H1 (cell line): ENCODE results near the gene DPYSL3. TPM values are rescaled to one million over a fixed set of nuclear protein-coding genes. Genes with fewer than 3 reads are reported as not detected.
A peak's percentile ranks its signal among the peaks of the same experiment; 100 is the strongest.

ENCODE experiments used
- CTCF ChIA-PET: fragments of 300-600 bp; sonication (Branson Sonifier 250); formaldehyde crosslinking; loops from one replicate; lab custom pipeline; 2021; ENCODE audit not compliant: partially characterized antibody; lab: Charles Lee
- POLR2A ChIA-PET: fragments of 300-600 bp; sonication (Branson Sonifier 250); formaldehyde crosslinking; loops from one replicate; lab custom pipeline; 2021; ENCODE audit warnings: inconsistent platforms; ENCODE audit not compliant: partially characterized antibody; lab: Charles Lee
- DNase-seq, 2 experiments: peaks; one replicate each; pipeline versions ENCODE4 v3.0.0 to v3.0.0-alpha.2; 2010 to 2022; ENCODE audit warnings: low spot score in 2 of 2, low read depth in 1 of 2, mixed read lengths in 1 of 2
- FAIRE-seq: peaks from 2 replicates; lab custom pipeline; 2011; peaks lifted over from hg19 to GRCh38; lab: Jason Lieb, UNC
- H2AFZ ChIP-seq: 2 replicates; pipeline ENCODE4 v1.8.1; 2012; ENCODE audit warnings: low read length, inconsistent platforms
- H2AK5ac ChIP-seq: 2 replicates; pipeline ENCODE4 v1.6.1; 2013; ENCODE audit warnings: low read depth, low read length
- H2BK120ac ChIP-seq: replicated peaks from 2 replicates; pipeline ENCODE3; 2013; ENCODE audit warnings: low read depth, low read length, inconsistent platforms
- H2BK12ac ChIP-seq: 2 replicates; pipeline ENCODE4 v1.6.1; 2013; ENCODE audit warnings: low read depth, low read length
- H2BK15ac ChIP-seq: 2 replicates; pipeline ENCODE4 v1.6.1; 2013; ENCODE audit warnings: low read length
- H2BK20ac ChIP-seq: 2 replicates; pipeline ENCODE4 v1.6.1; 2013; ENCODE audit warnings: low read length
- H2BK5ac ChIP-seq: 2 replicates; pipeline ENCODE4 v1.6.1; 2013; ENCODE audit warnings: low read depth, low read length
- H3K14ac ChIP-seq: 2 replicates; pipeline ENCODE4 v1.6.1; 2013; ENCODE audit warnings: inconsistent platforms; ENCODE audit not compliant: insufficient read length
- H3K18ac ChIP-seq: 2 replicates; pipeline ENCODE4 v1.6.1; 2013; ENCODE audit warnings: low read length; ENCODE audit errors: extremely low read depth
- H3K23ac ChIP-seq: 2 replicates; pipeline ENCODE4 v1.6.1; 2013; ENCODE audit warnings: inconsistent platforms; ENCODE audit not compliant: insufficient read length
- H3K23me2 ChIP-seq: 2 replicates; pipeline ENCODE4 v1.6.1; 2013; ENCODE audit warnings: low read depth, low read length
- H3K27ac ChIP-seq: 2 replicates; pipeline ENCODE4 v1.6.1; 2011; ENCODE audit warnings: low read depth, low read length, inconsistent platforms
- H3K27me3 ChIP-seq, 4 experiments: replicated peaks in 1 of 4; 1 replicate in 1 of 4; 2 replicates in 3 of 4; pipeline versions ENCODE4 v1.6.1 to v1.8.1; 2011 to 2013; ENCODE audit warnings: low read length in 3 of 4, mild to moderate bottlenecking in 3 of 4, inconsistent platforms in 2 of 4, mixed read lengths in 2 of 4, moderate library complexity in 1 of 4; ENCODE audit not compliant: control insufficient read depth in 3 of 4, insufficient read depth in 3 of 4; ENCODE audit errors: extremely low read depth in 1 of 4
- H3K36me3 ChIP-seq, 4 experiments: 2 replicates each; pipeline versions ENCODE4 v1.6.1 to v1.8.1; 2011 to 2013; ENCODE audit warnings: mild to moderate bottlenecking in 4 of 4, low read length in 3 of 4, moderate library complexity in 2 of 4, control low read depth in 1 of 4, inconsistent platforms in 1 of 4; ENCODE audit not compliant: insufficient read depth in 4 of 4, control insufficient read depth in 2 of 4
- H3K4ac ChIP-seq: replicated peaks from 2 replicates; pipeline ENCODE3; 2013; ENCODE audit warnings: low read length, low read depth, mixed read lengths, inconsistent platforms; ENCODE audit not compliant: insufficient read length
- H3K4me1 ChIP-seq, 4 experiments: replicated peaks in 1 of 4; 1 replicate in 1 of 4; 2 replicates in 3 of 4; pipeline versions ENCODE4 v1.6.1 to v1.8.1; 2011 to 2013; ENCODE audit warnings: low read length in 3 of 4, inconsistent platforms in 2 of 4, mixed read lengths in 1 of 4; ENCODE audit not compliant: insufficient read depth in 4 of 4, control insufficient read depth in 3 of 4
- H3K4me2 ChIP-seq, 2 experiments: 2 replicates each; pipeline versions ENCODE4 v1.6.1 to v1.8.1; 2011 to 2013; ENCODE audit warnings: low read depth in 2 of 2, low read length in 2 of 2, control low read depth in 1 of 2, inconsistent platforms in 1 of 2, mild to moderate bottlenecking in 1 of 2; ENCODE audit not compliant: insufficient read depth in 1 of 2
- H3K4me3 ChIP-seq, 4 experiments: fragments of 200-600, 300-600 bp in 1 of 4; sonication (generic), shearing (Covaris generic), sonication (Bioruptor Twin) in 1 of 4; 2 replicates each; pipeline versions ENCODE4 v1.5.1 to v1.8.1; 2011 to 2016; ENCODE audit warnings: low read length in 4 of 4, low read depth in 3 of 4, control low read depth in 2 of 4, inconsistent platforms in 2 of 4, mild to moderate bottlenecking in 2 of 4, mixed read lengths in 1 of 4, moderate library complexity in 1 of 4; ENCODE audit not compliant: insufficient read depth in 2 of 4; ENCODE audit errors: extremely low read depth in 1 of 4
- H3K56ac ChIP-seq: replicated peaks from 2 replicates; pipeline ENCODE3; 2013; ENCODE audit warnings: low read depth, mild to moderate bottlenecking, mixed read lengths, low read length, inconsistent platforms; ENCODE audit not compliant: insufficient read length
- H3K79me1 ChIP-seq: 2 replicates; pipeline ENCODE4 v1.6.1; 2013; ENCODE audit warnings: low read depth, low read length, control low read depth
- H3K79me2 ChIP-seq, 2 experiments: 2 replicates each; pipeline versions ENCODE4 v1.6.1 to v1.8.1; 2012 to 2013; ENCODE audit warnings: low read length in 2 of 2, mild to moderate bottlenecking in 2 of 2, inconsistent platforms in 1 of 2; ENCODE audit not compliant: insufficient read depth in 2 of 2, control insufficient read depth in 1 of 2
- H3K9ac ChIP-seq, 4 experiments: replicated peaks in 1 of 4; 1 replicate in 1 of 4; 2 replicates in 3 of 4; pipeline versions ENCODE4 v1.6.1 to v1.8.1; 2011 to 2013; ENCODE audit warnings: low read depth in 3 of 4, low read length in 3 of 4, control low read depth in 2 of 4, mild to moderate bottlenecking in 2 of 4, moderate library complexity in 2 of 4, inconsistent platforms in 1 of 4; ENCODE audit errors: extremely low read depth in 1 of 4
- H3K9me3 ChIP-seq, 2 experiments: 2 replicates each; pipeline versions ENCODE4 v1.6.1 to v1.8.1; 2012 to 2013; ENCODE audit warnings: mild to moderate bottlenecking in 2 of 2, moderate library complexity in 2 of 2, control low read depth in 1 of 2, inconsistent platforms in 1 of 2, low read depth in 1 of 2, low read length in 1 of 2, mixed read lengths in 1 of 2; ENCODE audit not compliant: insufficient read depth in 2 of 2
- H4K20me1 ChIP-seq, 2 experiments: replicated peaks in 1 of 2; 2 replicates each; pipeline versions ENCODE3 to v1.8.1; 2011 to 2013; ENCODE audit warnings: inconsistent platforms in 2 of 2, low read length in 2 of 2, mild to moderate bottlenecking in 1 of 2; ENCODE audit not compliant: insufficient read depth in 2 of 2, control insufficient read depth in 1 of 2
- H4K5ac ChIP-seq: 2 replicates; pipeline ENCODE4 v1.6.1; 2013; ENCODE audit warnings: low read length, low read depth, mixed read lengths, inconsistent platforms; ENCODE audit not compliant: insufficient read length
- H4K8ac ChIP-seq: 2 replicates; pipeline ENCODE4 v1.8.0; 2013; ENCODE audit warnings: mild to moderate bottlenecking, moderate library complexity, low read length, inconsistent platforms; ENCODE audit not compliant: insufficient read depth; ENCODE audit errors: extremely low read depth
- H4K91ac ChIP-seq: replicated peaks from 2 replicates; pipeline ENCODE3; 2013; ENCODE audit warnings: low read length, mixed read lengths, inconsistent platforms; ENCODE audit not compliant: insufficient read length
- CBX5 ChIP-seq: fragments of 300-800, 300-1000 bp; sonication (generic); IDR thresholded peaks from 2 replicates; pipeline ENCODE4 v1.7.1; 2016; ENCODE audit warnings: antibody characterized with exemption, low read length, low read depth
- JUN ChIP-seq: IDR thresholded peaks from 2 replicates; pipeline ENCODE4 v1.6.1; 2011; ENCODE audit warnings: low read depth, mild to moderate bottlenecking, improper control_type of control experiment, low read length
- JUND ChIP-seq: IDR thresholded peaks from 2 replicates; pipeline ENCODE4 v1.6.1; 2011; ENCODE audit warnings: mild to moderate bottlenecking, improper control_type of control experiment, low read length
- NANOG ChIP-seq: IDR thresholded peaks from 2 replicates; pipeline ENCODE4 v1.6.1; 2011; ENCODE audit warnings: low read length, low read depth, mild to moderate bottlenecking, inconsistent platforms; ENCODE audit not compliant: insufficient read depth, poor library complexity, severe bottlenecking
- RFX5 ChIP-seq: IDR thresholded peaks from 2 replicates; pipeline ENCODE4 v1.6.1; 2011; ENCODE audit warnings: low read depth, low read length, improper control_type of control experiment, borderline replicate concordance
- SP4 ChIP-seq: IDR thresholded peaks from 2 replicates; pipeline ENCODE4 v1.6.1; 2012; ENCODE audit warnings: low read length, inconsistent platforms
- SUZ12 ChIP-seq: fragments of 200-600 bp; sonication (generic); IDR thresholded peaks from 2 replicates; pipeline ENCODE4 v1.6.1; 2012; ENCODE audit warnings: mild to moderate bottlenecking, inconsistent platforms, low read length, moderate library complexity, mixed read lengths
- TAF1 ChIP-seq: IDR thresholded peaks from 2 replicates; pipeline ENCODE4 v1.6.1; 2011; ENCODE audit warnings: mild to moderate bottlenecking, low read depth, low read length
- WGBS, 2 experiments: shearing (Covaris generic) in 1 of 2; methylation state at CpG; one replicate each; pipeline versions ENCODE4 v1.1.6 to v1.1.7; 2013 to 2015; ENCODE audit warnings: low lambda C conversion rate in 2 of 2, mixed read lengths in 2 of 2, inconsistent platforms in 1 of 2, low coverage in 1 of 2, missing lambda C conversion rate in 1 of 2; ENCODE audit not compliant: insufficient replicate concordance in 2 of 2, insufficient coverage in 1 of 2, insufficient read length in 1 of 2; ENCODE audit errors: extremely low coverage in 1 of 2, missing lambda C conversion rate in 1 of 2; 5-methylcytosine and 5-hydroxymethylcytosine counted together
- polyA plus RNA-seq, 7 experiments: library from polyadenylated mRNA; depleted of rRNA in 3 of 7; stranded (reverse) in 5 of 7; unstranded in 2 of 7; fragments of >200 nt in 5 of 7; fragments of 200-250 nt in 2 of 7; gene quantifications; 1 replicate in 5 of 7; 2 replicates in 1 of 7; 4 replicates in 1 of 7; pipeline versions ENCODE4 v1.2.1 to v1.2.3, GENCODE V29; 2011 to 2013; ENCODE audit warnings: missing spikeins in 2 of 7, mixed read lengths in 2 of 7
- total RNA-seq: library from RNA; stranded (reverse); fragmentation: NEBNext Ultra II Directional; extraction: Animal tissue kit (Norgen Biotek cat#: 25700); gene quantifications from 2 replicates; pipeline ENCODE4 v1.2.1, GENCODE V29; 2021

The DPYSL3 gene
- total and polyA plus RNA-seq, 2 of the 8 experiments (the other 6 are each of a cell fraction or from before 2014, with no cell fraction given) = 268 to 387 TPM

DNA sequence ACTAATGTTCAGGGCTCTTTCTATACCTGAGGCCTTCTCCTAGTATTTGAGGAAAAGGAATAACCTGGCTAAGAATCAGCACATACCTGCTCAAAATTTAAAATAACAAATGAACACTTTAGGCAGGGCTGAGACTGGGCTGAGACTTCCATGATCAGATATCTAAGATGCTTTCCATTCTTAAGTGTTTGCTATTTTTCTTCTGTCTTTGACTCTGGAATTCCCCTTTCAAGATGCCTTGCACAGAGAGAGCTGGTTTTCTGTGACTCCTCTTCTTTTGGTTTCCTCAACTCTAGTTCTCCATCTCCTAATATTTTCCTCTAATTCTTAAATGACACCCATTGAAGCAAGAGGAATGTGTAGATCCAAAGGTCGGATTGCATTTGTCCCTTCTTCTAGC lies 61.1 kb downstream of the DPYSL3 start:
- no peak overlapping the region for H2AFZ ChIP-seq
- H4K5ac ChIP-seq = no peak overlapping the region
- H2BK15ac ChIP-seq = no peak overlapping the region
- peak overlapping the region in 1 of 4 experiments; percentile 95; a peak in 1 of 8 replicates for H3K4me3 ChIP-seq
- no peak overlapping the region for H3K18ac ChIP-seq
- 0 out of 2 replicates have a peak overlapping the region, but pooled peaks have one; percentile 16 for H2BK5ac ChIP-seq
- no peak overlapping the region for H2BK120ac ChIP-seq
- CTCF ChIA-PET = interaction anchor here (0.6 to 4.5 kb wide), 15 partner anchors 9 to 138 kb away, joined by 3 to 25 read pairs (median 3); no protein-coding TSS in a partner anchor
- no peak overlapping the region for H3K4ac ChIP-seq
- H2BK12ac ChIP-seq = no peak overlapping the region
- no peak overlapping the region for H3K56ac ChIP-seq
- no peaks in the 10 kb centered on the region for H3K9me3 ChIP-seq
- peaks cover 4% of the 10 kb centered on the region for H3K79me1 ChIP-seq
- no peak overlapping the region for H4K8ac ChIP-seq
- no peak overlapping the region for H3K23ac ChIP-seq
- DNase-seq (no peak), FAIRE-seq (peak; percentile 28)
- peaks cover 3 to 44% (median 20%) of the 10 kb centered on the region in 4 experiments; a peak in 6 of 8 replicates for H3K36me3 ChIP-seq
- H2BK20ac ChIP-seq = no peak overlapping the region
- H3K9ac ChIP-seq = no peak overlapping the region
- WGBS, 2 experiments = 90% methylated on average over 1 of the region's 1 CpG; no CpG with 5 or more reads in 1 of the 2 experiments
- H3K27ac ChIP-seq = no peak overlapping the region
- no peaks in the 10 kb centered on the region for H3K27me3 ChIP-seq
- H3K4me2 ChIP-seq = peak overlapping the region; percentile 46 to 71; a peak in 3 of 4 replicates
- no peak overlapping the region for H3K14ac ChIP-seq
- peaks cover 7% of the 10 kb centered on the region; the same call in 1 of the 2 replicates for H3K23me2 ChIP-seq
- no peak overlapping the region for H4K91ac ChIP-seq
- peaks cover 8 to 23% (median 19%) of the 10 kb centered on the region in 4 experiments; a peak in 6 of 7 replicates for H3K4me1 ChIP-seq
- peaks cover 72 to 97% of the 10 kb centered on the region in 2 experiments for H3K79me2 ChIP-seq
- POLR2A ChIA-PET = interaction anchor here (0.5 to 2.1 kb wide), 8 partner anchors 9 to 128 kb away, joined by 3 to 5 read pairs (median 4); no protein-coding TSS in a partner anchor
- peaks cover 21 to 23% of the 10 kb centered on the region in 2 experiments for H4K20me1 ChIP-seq
- H2AK5ac ChIP-seq = no peak overlapping the region
- TF ChIP-seq JUN (no peak), SUZ12 (no peak), CBX5 (no peak), JUND (no peak), NANOG (no peak), TAF1 (no peak), RFX5 (no peak), SP4 (no peak)
